ENCODE data around the gene FAM3C.

The FAM3C gene

GRCh38 chr7:121410829-121411596, 14.9 kb upstream of the FAM3C start:
- in situ Hi-C loops (cut with HindIII; ENCODE audit: low sequenced_read_pairs), result no loop called here
- no peak for TF ChIP-seq CTCF (IDR thresholded peaks at IDR 0.05; ENCODE audit: low read depth, low read length, missing control alignments)
- no peak for DNase-seq (ENCODE audit: low read depth)
- H3K4me3 ChIP-seq (ENCODE audit: low read depth, low read length), result no peak overlapping the region

GRCh38 chr7:121406944-121407343, 10.8 kb upstream of the FAM3C start:
- in situ Hi-C loops (cut with HindIII; ENCODE audit: low sequenced_read_pairs), result no loop called here
- no peak for TF ChIP-seq CTCF (IDR thresholded peaks at IDR 0.05; ENCODE audit: low read depth, low read length, missing control alignments)
- DNase-seq (ENCODE audit: low read depth), result no peak
- H3K4me3 ChIP-seq (ENCODE audit: low read depth, low read length), result no peak overlapping the region

- H3K4me3 ChIP-seq (ENCODE audit: low read depth, low read length), result no peak overlapping the region
- DNase-seq (ENCODE audit: low read depth), result no peak
- in situ Hi-C loops (cut with HindIII; ENCODE audit: low sequenced_read_pairs), result no loop called here
- no peak for TF ChIP-seq CTCF (IDR thresholded peaks at IDR 0.05; ENCODE audit: low read depth, low read length, missing control alignments)
Observed at GRCh38 chr7:121406461-121406860, 10.4 kb upstream of the FAM3C start.

DNA sequence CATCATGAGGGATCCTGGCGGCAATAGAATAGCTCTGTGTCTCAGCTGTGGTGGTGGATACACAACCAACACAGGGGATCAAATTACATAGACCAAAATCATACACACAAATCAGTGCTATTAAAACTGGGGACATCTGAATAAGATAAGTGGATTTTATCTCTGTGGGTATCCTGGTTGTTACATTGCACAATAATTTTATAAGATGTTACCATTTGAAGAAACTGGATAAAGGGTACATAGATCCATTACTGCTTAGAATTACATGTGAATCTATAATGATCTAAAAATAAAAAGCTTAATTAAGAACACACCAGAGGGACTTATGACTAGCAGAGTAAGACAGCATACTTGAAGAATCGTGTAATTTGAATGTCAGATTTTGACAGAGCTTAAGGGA, 8.2 kb upstream of the FAM3C start:
- no peak overlapping the region for H3K4me3 ChIP-seq (ENCODE audit: low read depth, low read length)
- TF ChIP-seq CTCF (IDR thresholded peaks at IDR 0.05; ENCODE audit: low read depth, low read length, missing control alignments), result no peak
- in situ Hi-C loops (cut with HindIII; ENCODE audit: low sequenced_read_pairs), result loop anchor here (5.0 kb wide), 1 partner anchor 58 kb away; no protein-coding TSS in a partner anchor
- DNase-seq (ENCODE audit: low read depth), result no peak

- TF ChIP-seq CTCF (IDR thresholded peaks at IDR 0.05; ENCODE audit: low read depth, low read length, missing control alignments), result no peak
- no peak for DNase-seq (ENCODE audit: low read depth)
- in situ Hi-C loops (cut with HindIII; ENCODE audit: low sequenced_read_pairs), result loop anchor here (5.0 kb wide), 1 partner anchor 60 kb away; no protein-coding TSS in a partner anchor
- H3K4me3 ChIP-seq (ENCODE audit: low read depth, low read length), result no peak overlapping the region
Observed at GRCh38 chr7:121402701-121403100, 6.6 kb upstream of the FAM3C start.

GRCh38 chr7:121401896-121402295, 5.8 kb upstream of the FAM3C start:
- H3K4me3 ChIP-seq (ENCODE audit: low read depth, low read length), result no peak overlapping the region
- TF ChIP-seq CTCF (IDR thresholded peaks at IDR 0.05; ENCODE audit: low read depth, low read length, missing control alignments), result no peak
- DNase-seq (ENCODE audit: low read depth), result no peak
- in situ Hi-C loops (cut with HindIII; ENCODE audit: low sequenced_read_pairs), result loop anchor here (5.0 kb wide), 1 partner anchor 60 kb away; no protein-coding TSS in a partner anchor
